HL-60 (cell line): ENCODE data around the gene DNAJC15.
"Not testable (repeated sequence)": the region's sequence is repeated elsewhere in the genome, so short reads cannot be mapped to it uniquely, and the experiment has no call there.

Experiments used
- DNase-seq, 2 experiments: peaks; one replicate each; pipeline ENCODE4 v3.0.0-alpha.2; 2010 to 2020; ENCODE audit warnings: low read depth in 1 of 2, low spot score in 1 of 2
- H3K27ac ChIP-seq: fragments of 250-450 bp; sonication (Bioruptor Pico); replicated peaks from 2 replicates; pipeline ENCODE4 v1.5.1; 2020; ENCODE audit warnings: mild to moderate bottlenecking, moderate library complexity
- H3K27me3 ChIP-seq: fragments of 250-450 bp; sonication (Bioruptor Pico); 2 replicates; pipeline ENCODE4 v1.5.1; 2021; ENCODE audit warnings: mild to moderate bottlenecking, moderate library complexity; ENCODE audit not compliant: insufficient read depth, poor library complexity, severe bottlenecking
- H3K4me3 ChIP-seq: replicated peaks from 2 replicates; pipeline ENCODE4 v1.5.1; 2011; ENCODE audit warnings: mild to moderate bottlenecking, control low read depth, low read length; ENCODE audit not compliant: insufficient read depth
- GABPA ChIP-seq: IDR thresholded peaks from 2 replicates; pipeline ENCODE4 v1.6.1; 2012; ENCODE audit warnings: low read depth
- POLR2AphosphoS5 ChIP-seq: IDR thresholded peaks from 2 replicates; pipeline ENCODE4 v1.6.1; 2012; ENCODE audit warnings: low read depth
- REST ChIP-seq: IDR thresholded peaks from 2 replicates; pipeline ENCODE4 v1.6.1; 2012; ENCODE audit warnings: low read depth; ENCODE audit not compliant: insufficient replicate concordance
- SPI1 ChIP-seq: IDR thresholded peaks from 2 replicates; pipeline ENCODE4 v1.6.1; 2012; ENCODE audit warnings: low read depth, mild to moderate bottlenecking, borderline replicate concordance
- TF ChIP-seq, protein P1 (sequence below): IDR thresholded peaks from one replicate; pipeline ENCODE4 v1.5.1; 2011; ENCODE audit warnings: low read length, control low read depth, inconsistent platforms; ENCODE audit not compliant: insufficient read depth

Gene DNAJC15

GRCh38 chr13:43036351-43037250, 13.2 kb downstream of the DNAJC15 start:
- no peak for DNase-seq
- Histone ChIP-seq H3K4me3 (no peak overlapping the region), H3K27me3 (no peaks in the 10 kb centered on the region), H3K27ac (no peak overlapping the region)
- TF ChIP-seq GABPA, result no peak
- TF ChIP-seq, protein P1, sequence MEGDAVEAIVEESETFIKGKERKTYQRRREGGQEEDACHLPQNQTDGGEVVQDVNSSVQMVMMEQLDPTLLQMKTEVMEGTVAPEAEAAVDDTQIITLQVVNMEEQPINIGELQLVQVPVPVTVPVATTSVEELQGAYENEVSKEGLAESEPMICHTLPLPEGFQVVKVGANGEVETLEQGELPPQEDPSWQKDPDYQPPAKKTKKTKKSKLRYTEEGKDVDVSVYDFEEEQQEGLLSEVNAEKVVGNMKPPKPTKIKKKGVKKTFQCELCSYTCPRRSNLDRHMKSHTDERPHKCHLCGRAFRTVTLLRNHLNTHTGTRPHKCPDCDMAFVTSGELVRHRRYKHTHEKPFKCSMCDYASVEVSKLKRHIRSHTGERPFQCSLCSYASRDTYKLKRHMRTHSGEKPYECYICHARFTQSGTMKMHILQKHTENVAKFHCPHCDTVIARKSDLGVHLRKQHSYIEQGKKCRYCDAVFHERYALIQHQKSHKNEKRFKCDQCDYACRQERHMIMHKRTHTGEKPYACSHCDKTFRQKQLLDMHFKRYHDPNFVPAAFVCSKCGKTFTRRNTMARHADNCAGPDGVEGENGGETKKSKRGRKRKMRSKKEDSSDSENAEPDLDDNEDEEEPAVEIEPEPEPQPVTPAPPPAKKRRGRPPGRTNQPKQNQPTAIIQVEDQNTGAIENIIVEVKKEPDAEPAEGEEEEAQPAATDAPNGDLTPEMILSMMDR, result no peak
- no peak for TF ChIP-seq POLR2AphosphoS5
- no peak for TF ChIP-seq REST
- no peak for TF ChIP-seq SPI1

GRCh38 chr13:43039966-43040365, 16.6 kb downstream of the DNAJC15 start:
- no peak for DNase-seq
- TF ChIP-seq SPI1 (no peak), POLR2AphosphoS5 (no peak), REST (no peak), GABPA (no peak)
- TF ChIP-seq, protein P1, result no peak
- no peaks in the 10 kb centered on the region for H3K27me3 ChIP-seq
- H3K4me3 ChIP-seq, result no peak overlapping the region
- H3K27ac ChIP-seq, result no peak overlapping the region

- H3K27ac ChIP-seq, H3K4me3 ChIP-seq, H3K27me3 ChIP-seq, DNase-seq: not testable (repeated sequence)
Observed at GRCh38 chr13:43040581-43041368, 17.4 kb downstream of the DNAJC15 start.

- no peak for DNase-seq
- Histone ChIP-seq H3K27ac (no peak overlapping the region), H3K4me3 (no peak overlapping the region), H3K27me3 (no peaks in the 10 kb centered on the region)
- TF ChIP-seq GABPA (no peak), SPI1 (no peak), REST (no peak), POLR2AphosphoS5 (no peak)
- TF ChIP-seq, protein P1, result no peak
Observed at GRCh38 chr13:43041369-43041921, 18.1 kb downstream of the DNAJC15 start.
